Measurements from ENCODE around the gene SEC14L5.
A peak's percentile ranks its signal among the peaks of the same experiment; 100 is the strongest.
"Not testable (repeated sequence)": the region's sequence is repeated elsewhere in the genome, so short reads cannot be mapped to it uniquely, and the experiment has no call there.

The SEC14L5 gene

DNA sequence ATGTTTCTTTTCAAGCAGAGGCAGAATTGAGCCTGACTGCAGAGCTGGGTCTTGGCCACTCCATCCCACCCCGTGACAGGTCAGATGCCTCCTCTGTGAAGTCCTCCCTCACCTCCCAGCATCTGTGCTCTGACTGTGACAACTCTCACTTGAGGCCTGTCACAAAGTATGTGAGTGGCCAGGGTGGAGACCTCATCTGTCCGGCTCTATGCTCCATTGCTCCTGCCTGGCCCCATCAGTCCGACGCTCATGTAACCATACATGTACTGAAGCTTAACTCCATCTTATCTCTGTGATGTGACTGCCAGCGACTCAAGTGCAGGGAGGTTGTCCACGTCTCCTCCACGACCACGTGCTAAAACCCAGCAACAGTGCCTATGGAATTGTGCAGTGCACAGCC is 24.7 kb upstream of the SEC14L5 start:
- no peak for DNase-seq

DNA sequence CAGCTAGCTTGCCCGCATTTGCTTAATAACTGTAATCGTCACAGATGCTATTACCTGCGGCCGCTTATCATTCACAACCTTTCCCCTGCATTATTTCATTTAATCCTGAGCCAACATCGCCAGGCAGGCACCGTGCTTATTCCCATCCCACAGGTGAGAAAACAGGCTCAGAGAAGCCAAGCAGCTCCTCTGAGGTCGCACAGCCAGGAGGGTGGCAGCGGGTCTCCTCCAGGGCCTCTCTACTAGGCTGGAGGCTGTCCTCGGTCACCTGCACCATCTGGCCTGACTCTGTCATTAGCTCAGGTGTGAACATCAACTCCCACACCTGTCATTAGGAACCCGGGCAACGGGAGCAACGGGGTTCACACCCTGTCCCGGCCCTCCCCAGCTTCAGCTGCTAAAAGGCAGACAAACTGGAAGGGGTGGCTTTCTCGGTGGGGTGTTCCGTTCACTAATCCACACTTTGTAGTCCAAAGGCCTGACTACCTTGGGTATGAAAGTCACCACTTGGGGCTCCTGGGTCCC is 24.2 kb upstream of the SEC14L5 start:
- DNase-seq = no peak

DNA sequence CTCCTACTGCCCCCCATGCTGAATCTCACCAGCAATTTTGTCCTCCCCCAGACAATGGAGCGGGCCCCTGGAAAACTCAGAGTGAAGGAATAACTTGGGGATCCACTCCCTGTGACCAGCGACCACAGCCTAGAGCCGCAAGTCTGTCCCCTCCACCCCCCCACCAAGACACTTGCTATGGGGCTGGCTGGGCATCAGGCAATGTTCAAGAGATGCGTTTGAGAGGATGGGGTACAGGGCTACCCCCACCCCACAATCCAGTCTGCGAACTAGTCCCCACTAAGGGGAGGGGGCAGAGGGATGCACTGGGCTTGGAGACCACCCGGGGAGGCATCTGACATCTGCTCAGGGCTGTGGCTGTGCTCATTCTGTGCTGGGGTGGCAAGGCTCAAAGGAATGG is 23.5 kb upstream of the SEC14L5 start:
- DNase-seq = no peak

DNA sequence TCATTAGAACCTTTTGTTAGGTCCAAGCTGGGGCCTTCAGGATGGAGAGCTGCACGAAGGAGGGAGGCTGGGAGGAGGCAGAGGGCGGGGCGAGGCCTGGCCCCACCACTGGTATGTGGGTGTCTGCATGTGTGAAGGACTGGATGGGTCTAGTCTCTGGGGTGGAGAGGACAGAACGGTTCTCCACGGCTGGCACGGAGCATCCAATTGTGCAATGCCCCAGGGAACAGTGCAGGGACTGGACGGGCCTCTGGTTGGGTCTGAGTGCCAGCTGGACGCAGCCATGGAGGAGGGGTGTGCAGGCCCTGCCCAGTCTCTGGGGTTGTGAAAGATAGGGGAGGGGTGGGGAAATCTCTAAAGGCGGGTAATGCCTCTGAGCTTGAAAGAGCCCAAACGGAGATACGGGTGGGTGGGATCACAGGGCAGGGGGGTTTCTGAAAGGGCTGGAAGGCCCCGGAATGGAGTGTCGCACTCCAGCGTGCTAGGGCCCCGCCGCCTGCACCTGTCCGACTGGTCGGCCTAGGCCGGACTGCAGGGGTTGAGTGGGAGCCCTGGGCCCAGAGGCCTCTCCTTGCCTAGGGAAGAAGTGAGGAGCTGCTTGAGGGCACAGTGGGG is 22.8 kb upstream of the SEC14L5 start:
- DNase-seq = peak; percentile 27

DNA sequence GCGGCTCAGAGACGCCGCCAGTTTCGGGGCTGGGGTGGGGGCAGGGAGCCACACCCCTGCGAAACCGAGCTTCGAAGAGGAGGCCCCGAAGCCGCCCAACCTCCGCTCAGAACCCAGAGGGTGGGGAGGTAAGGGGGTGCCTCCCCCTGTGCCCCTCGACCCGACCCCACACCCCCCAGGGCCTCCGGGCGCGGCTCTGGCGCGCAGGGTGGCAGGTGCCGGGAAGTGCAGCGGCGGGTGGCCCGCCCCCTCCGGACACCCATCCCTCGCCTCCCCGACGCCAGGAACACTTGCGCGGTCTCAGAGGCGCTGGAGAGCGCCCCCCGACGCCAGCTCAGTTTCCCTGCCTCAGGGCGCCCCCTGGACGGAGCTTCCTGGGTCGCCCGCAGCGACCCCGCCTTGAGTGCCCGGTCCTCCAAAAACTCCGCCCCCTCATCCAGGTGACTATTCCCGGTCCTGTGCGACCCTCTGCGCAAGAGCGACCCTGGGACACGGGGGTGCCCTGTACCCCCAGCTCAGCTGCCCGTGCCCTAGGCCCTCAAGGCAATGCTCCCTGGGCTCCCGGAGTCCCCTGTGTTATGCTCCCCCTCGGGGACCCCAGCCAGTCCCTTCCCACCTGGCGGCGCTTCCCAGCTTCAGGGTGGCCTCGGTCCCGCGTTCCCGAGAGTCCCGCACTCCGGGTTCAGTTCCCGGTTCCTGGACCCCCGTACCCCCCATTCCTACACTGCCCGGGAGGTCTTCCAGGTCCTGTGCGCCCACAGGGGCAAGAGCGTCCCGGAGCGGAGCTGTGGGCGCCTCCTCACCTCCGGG is 21.7 kb upstream of the SEC14L5 start:
- DNase-seq = no peak

DNA sequence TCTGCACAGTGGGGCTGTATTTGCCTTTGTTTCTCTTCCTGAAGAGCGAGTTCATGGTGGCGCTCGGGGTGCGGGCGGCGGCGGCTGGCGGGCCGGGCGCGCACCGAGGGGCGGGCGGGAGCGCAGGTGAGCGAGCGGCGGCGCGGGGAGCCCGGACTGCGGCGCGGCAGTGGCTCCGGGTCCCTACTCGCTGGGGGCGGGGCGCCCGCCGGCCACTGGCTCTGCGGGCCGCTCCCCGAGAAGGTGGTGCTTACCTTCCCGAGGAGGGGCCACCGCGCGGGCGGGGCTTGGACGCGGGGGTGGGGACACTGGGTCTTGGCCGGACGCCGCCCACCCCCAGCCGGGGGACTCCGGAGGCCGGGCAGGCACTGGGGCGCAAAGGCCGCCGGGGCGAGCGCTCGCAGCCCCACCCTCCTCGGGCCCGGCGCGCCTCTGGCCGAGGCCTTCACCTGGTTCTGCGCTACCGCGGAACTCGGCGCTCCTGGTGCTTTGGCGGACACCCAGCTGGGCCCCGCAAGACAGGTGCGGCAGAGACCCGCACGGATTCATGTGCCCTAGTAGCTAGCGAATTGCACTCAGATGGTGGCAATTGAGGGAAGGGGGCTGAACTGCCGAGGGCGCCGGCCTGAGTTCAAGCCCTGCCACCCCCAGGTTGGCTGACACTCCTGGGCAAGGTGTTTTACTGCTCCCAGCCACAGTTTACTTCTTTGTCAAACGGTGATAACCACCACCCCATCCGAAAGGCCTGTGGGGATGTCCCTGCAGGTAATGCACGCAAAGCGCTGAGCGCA is 20.9 kb upstream of the SEC14L5 start, which contains the start of gene PPL:
TSS of gene PPL (minus strand) at position 158 of the 791 bp plus-strand sequence. CDS start at position 55, 103 bp downstream.
- DNase-seq = no peak

DNA sequence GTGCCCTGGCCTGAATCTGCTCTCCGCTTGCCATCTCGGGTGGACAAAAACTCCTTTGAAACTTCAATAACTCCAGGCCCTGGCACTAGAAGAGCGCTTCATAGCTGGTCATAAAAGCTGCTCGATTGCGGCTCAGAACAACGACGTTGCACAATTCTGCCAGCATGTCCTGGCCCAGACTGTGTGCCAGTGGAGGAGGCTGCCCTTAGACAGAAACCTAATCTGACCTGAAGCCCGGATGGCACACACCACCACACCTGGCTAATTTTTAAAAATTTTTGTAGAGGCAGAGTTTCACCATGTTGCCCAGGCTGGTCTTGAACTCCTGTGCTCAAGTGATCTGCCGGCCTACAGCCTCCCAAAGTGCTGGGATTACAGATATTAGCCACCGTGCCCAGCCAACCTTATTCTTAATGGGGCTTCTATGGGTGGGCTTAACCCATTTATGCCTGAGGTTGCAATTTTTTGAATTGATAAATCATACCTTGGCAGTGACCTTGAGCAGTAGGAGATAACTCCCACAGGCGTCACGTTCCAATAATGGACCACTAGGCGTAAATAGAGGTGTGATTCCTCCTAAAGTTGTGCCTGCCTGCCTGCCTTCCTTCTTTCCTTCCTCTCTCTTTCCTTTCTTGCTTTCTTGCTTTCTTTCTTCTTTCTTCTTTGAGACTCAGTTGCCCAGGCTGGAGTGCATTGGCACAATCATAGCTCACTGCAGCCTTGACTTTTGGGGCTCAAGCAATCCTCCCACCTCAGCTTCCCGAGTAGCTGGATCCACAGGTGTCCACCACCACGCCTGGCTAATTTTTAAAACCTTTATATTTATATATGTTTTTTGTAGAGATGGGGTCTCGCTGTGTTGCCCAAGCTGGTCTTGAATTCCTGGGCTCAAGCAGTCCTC is 20.1 kb upstream of the SEC14L5 start:
- no peak for DNase-seq

DNA sequence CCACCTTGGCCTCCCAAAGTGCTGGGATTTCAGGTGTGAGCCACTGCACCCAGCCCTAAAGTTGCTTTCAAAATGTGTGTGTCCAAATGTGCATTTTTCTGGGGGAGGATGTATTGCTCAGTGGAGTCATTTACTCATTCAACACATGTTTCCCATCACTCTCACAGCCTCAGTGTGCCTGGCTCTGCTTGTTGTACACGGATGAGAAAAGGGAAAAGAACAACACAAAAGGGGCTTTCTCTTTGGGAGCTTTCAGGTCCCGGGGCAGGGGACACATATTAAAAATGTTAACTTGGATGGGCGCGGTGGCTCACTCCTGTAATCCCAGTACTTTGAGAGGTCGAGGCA is 19.5 kb upstream of the SEC14L5 start:
- DNase-seq = no peak

DNA sequence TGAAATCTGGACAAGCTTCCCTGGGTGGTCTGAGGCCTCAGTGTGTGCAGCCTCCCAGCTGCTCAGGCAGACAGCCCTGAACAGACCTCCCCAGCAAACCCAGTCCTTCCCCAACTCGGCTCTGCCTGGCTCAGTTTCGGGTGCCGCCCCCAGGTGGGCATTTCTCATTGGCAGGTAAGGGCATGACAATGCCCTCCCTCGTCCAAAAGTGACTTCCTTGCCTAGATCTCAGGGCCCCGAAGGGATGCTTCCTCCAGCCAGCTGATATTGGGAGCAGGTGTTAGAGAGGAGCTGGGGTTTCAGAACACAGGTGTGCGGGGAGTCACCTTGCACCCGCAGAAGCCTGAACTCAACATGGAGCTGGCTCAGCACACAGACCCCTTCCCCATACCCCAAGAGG is 17.4 kb upstream of the SEC14L5 start:
- DNase-seq = no peak

DNA sequence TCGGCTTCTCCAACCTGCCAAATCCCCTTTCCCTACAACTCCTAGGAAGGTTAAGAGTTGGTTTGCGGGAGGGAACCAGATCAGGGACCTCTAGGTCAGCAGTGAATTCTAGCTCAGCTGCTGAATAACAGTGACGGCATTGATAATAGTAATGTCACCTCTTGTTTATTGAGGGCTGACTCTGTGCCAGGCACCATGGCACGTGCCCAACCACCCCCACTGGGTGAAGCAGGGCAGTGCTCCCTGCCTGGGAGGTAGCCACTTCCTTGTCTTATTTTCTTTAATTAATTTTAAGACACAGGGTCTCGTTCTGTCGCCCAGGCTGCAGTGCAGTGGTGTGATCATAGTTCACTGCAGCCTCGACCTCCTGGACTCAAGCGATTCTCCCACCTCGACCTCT is 15.6 kb upstream of the SEC14L5 start:
- no peak for DNase-seq

DNA sequence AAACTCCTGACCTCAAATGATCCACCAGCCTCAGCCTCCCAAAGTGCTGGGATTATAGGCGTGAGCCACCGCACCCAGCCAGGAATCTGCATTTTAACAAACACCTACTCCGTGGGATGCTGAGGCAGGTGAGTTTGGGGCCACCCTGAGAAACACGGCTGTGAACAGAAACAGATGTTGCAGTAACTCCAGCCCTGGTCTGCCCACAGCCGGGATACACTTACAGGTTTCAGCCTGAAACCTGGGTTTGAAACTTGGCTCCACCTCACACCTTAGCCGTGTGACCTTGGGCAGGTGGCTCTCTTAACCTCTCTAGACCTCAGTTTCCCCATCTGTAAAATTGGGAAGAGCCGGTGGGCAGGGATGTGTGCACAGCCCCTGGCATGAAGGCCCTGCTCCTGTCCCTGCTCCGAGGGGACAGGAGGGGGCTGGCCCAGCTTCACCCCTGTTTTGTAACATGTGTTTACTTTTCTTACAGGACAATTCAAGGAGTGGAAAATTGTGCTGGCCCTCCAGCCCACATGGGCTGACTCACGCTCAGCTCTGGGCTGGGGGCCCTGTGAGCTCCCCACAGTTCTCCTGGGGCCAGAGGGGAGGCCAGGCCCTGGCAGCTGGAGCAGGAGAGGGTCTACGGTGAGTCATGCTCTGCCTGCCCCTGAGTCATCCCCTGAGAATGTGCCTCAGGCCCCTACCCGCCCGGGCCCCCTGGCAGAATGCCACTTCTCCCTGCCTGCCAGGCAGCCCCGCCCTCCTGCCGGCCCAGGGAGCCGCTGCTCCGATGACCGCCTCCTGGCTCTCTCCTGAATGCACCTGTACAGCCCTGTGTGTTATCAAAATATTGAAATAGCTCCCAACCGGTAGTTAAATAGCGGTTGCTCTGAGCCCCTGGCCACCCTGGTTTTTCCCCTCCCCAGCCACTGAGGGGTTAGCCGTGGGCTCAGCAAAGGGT is 13.5 kb upstream of the SEC14L5 start:
- peak; percentile 83 for DNase-seq

DNA sequence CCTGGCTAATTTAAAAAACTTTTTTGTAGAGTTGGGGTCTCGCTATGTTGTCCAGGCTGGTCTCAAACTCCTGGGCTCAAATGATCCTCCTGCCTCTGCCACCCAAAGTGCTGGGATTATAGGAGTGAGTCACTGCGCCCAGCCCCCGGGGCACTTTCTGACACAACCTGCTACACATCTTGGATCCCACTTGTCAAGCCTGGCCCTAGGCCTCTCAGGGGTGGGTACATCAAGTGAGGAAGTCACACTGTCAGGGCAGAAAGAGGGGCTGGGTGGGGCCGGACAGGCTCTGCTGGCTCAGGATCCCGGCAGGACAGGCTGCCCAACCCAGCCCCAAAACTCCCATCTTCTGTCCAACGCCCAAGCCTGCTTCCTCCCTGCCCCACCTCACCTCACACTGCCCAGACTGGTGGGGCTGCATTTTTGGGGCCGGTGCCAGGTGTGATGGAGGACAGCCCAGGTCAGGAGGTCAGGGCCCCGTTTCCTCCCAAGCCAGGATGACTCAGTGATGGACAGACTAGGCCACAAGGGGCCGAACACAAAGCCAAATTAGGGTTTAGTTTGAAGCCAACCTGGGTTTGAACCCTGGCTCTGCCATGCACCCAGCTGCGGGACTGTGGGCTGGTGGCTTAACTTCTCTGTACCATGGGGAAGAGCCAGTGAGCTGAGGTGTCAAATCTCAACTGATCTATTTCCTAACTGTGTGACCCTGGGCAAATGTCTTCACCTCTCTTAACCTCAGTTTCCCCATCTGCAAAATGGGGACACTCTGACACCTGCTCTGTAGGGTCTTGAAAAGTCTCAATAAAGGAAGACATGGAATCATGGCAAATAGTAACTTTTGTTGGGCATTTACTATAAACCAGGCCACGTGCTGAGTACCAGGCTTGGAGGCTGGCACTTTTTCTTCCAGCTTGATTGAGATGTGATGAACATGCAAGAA is 12.3 kb upstream of the SEC14L5 start:
- DNase-seq = peak; percentile 17

DNA sequence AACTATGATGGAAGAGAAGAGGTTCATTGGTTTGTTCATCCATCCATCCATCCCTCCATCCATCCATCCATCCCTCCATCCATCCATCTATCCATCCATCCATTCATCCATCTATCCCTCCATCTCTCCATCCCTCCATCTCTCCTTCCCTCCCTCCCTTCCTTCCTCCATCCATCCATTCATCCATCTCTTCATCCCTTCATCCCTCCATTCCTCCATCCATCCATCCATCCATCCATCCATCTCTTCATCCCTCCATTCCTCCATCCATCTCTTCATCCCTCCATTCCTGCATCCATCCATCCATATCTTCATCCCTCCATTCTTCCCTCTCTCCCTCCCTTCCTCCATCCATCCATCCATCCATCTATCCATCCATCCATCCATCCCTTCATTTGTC is 11.2 kb upstream of the SEC14L5 start:
- DNase-seq = no peak

DNA sequence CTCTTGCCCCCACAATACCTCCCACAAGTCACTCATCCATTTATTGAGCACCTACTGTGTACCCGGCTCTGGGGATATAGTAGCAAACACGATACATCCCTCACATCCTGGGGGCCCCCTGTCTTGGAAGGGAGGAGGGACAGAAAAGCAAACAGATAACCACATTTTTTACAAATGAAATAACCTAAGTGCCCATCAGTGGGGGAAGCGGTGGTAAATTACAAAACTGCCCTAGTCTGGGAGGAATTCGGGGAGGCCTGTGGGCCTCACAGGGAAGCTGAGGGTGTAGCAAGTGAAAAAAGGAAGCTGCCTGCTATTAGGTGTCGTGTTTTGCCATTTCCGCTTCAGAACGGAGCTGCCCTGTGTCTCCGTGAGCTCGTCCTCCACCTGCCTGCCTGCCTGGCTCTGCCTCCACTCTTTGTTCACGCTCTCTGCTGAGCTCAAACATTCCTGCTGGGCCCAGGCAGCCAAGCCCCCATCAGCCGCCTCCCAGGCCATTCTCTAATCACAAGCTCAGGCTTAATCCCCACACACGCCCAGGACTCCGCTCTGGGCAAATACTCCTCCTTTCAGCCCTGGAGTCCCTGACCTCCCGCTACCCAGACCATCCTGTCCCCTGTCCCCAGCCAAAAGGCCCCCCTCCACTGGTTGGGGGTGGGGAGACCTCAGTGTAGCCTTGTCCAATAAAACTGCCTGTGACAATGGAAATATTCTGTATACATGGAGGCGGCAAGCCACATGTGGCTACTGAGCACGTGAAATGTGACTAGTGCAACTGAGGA is 10.2 kb upstream of the SEC14L5 start:
- DNase-seq = no peak

DNA sequence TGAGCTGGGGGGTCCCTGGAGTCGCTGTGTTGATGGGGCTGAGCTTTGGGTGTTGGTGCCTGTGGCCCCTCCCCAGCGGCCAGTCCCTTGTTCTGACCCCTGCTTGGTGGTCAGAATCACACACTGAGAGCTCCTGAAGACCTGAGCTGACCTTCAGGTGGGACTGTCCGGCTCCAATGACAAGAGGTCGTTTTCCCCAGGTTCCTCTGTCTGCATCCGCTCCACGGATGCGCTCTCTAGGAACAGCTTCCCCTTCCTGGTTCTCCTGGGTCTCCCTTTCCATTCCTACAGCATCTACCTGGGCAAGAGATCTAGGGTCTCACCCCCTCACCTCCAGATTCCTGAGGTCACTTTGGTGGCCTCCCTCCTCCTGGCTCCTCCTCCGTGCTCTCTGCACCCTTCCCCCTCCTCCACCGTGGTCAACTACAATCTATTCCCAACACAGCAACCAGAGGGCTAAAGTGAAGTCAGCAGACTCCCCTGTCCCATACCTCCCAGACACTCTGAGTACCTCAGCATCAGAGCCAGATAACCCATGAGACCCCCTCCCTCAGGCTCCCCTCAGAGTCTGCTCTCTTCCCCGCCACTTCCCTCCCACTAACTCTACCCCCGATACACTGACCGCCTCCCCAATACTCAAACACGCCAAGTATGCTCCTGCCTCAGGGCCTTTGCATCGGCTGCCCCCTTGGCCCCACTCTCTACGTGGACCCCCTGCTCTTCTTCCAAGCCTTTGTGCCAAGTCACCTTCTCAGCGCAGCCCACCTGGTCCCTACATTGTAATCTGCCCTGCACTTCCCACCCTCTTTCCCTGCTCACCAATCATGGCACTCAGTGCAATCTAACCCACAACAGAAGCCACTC is 9.0 kb upstream of the SEC14L5 start:
- DNase-seq = no peak

DNA sequence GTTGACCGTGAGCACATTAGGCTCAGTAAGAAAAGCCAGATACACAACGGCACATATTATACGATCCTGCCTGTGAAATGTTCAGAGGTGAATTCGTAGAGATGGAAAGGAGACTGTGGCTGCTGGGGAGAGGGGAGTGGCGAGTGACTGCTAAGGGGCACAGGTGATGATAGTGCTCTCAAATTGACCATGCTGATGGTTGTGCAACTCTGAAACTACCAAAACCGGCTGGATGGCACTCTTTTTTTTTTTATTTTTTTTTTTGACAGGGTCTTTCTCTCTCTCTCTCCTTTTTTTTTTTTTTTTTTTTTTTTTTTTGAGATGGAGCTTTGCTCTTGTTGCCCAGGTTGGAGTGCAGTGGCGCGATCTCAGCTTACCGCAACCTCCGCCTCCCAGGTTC is 8.1 kb upstream of the SEC14L5 start:
- DNase-seq = no peak

DNA sequence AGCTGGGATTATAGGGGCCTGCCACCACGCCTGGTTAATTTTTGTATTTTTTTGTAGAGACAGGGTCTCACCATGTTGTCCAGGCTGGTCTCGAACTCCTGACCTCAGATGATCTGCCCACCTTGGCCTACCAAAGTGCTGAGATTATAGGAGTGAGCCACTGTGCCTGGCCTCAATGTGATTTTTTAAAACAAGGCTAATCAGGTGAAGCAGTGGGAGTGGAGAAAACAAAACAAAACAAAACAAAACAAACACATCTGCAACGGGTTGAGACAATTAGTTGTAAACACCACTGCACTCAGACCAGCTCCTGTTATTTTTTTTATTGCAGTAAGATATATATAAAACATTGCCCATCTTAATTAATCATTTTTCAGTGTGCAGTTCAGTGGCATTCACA is 6.5 kb upstream of the SEC14L5 start:
- not testable (repeated sequence) for DNase-seq

DNA sequence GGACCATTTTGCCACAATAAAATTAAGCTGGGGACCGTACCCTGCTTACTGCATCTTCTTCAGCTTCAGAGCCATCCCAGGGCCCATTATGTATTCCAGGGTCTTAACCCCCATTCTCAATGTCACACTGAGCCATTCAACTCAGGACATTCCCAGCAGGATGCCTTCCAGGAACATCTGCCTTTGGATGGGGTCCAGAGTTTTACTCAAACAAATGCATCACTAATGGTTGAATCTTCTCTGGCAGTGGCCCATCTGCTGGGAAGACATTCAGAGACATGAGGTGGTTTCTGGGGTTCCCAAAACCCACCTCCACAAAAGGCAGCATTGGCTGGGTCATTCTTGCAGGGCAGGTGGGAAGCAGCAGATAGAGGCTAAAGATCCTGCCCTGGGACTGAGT is 3.4 kb upstream of the SEC14L5 start:
- DNase-seq = no peak

DNA sequence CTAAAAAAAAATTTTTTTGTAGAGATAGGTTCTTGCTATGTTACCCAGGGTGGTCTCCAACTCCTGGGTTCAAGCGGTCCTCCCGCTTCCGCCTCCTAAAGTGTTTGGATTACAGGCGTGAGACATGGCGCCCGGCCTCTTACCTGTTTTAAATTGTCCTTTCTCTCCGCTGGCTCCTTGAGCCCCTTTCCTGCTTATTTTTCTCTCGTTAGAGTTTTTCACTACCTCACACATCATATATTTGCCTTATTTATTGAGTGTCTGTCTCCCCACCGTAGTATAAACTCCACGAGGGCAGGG is 760 bp upstream of the SEC14L5 start:
- DNase-seq = no peak
